Measurements from ENCODE around the gene PAOX. TPM values are rescaled to one million over a fixed set of nuclear protein-coding genes. Genes with fewer than 3 reads are reported as not detected.

The PAOX gene
- total and polyA plus RNA-seq, 4 donors, result 6.4 to 13.4 (median 9.8) TPM

DNA sequence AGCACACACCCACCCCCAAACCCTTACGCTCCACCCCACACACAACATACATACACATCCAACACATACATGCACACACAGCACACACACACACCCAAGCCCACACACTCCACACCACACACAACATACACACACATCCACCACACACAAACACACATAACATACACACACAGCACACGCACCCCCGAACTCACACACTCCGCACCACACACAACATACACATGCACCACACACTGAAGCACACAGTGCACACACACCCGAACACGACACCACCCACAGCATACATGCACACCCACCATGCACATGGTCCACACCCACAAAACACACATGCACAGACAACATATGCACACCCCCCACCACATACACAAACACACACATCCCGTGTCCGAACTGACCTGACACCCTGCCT, 29.9 kb upstream of the PAOX start:
- H3K27ac ChIP-seq (ENCODE audit: low read depth, low read length), result no peak overlapping the region
- H3K9me3 ChIP-seq (ENCODE audit: control insufficient read depth, insufficient read depth, low read length), result no peaks in the 10 kb centered on the region
- no peak overlapping the region for H3K4me3 ChIP-seq (ENCODE audit: low read depth, low read length)
- H3K36me3 ChIP-seq (ENCODE audit: control insufficient read depth, insufficient read depth, low read length), result peaks cover under 1% of the 10 kb centered on the region
- WGBS (ENCODE audit: insufficient coverage), result 89% methylated on average over 8 of the region's 8 CpGs
- peaks cover 5% of the 10 kb centered on the region for H3K4me1 ChIP-seq (ENCODE audit: control insufficient read depth, insufficient read depth, low read length)
- no peak for DNase-seq (ENCODE audit: low read depth in 4 of 6, low spot score in 6 of 6)
- no peaks in the 10 kb centered on the region for H3K27me3 ChIP-seq (ENCODE audit: control insufficient read depth, insufficient read depth, low read length)

GRCh38 chr10:133349577-133350011, 29.5 kb upstream of the PAOX start:
- Histone ChIP-seq H3K27ac (ENCODE audit: low read depth, low read length) (no peak overlapping the region), H3K36me3 (ENCODE audit: control insufficient read depth, insufficient read depth, low read length) (peaks cover 5% of the 10 kb centered on the region), H3K9me3 (ENCODE audit: control insufficient read depth, insufficient read depth, low read length) (no peaks in the 10 kb centered on the region), H3K4me3 (ENCODE audit: low read depth, low read length) (no peak overlapping the region), H3K27me3 (ENCODE audit: control insufficient read depth, insufficient read depth, low read length) (no peaks in the 10 kb centered on the region), H3K4me1 (ENCODE audit: control insufficient read depth, insufficient read depth, low read length) (peaks cover 5% of the 10 kb centered on the region)
- WGBS (ENCODE audit: insufficient coverage), result 66% methylated on average over 8 of the region's 9 CpGs
- DNase-seq (ENCODE audit: low read depth in 4 of 6, low spot score in 6 of 6), result no peak

- no peak overlapping the region for H3K27ac ChIP-seq (ENCODE audit: low read depth, low read length)
- no peaks in the 10 kb centered on the region for H3K27me3 ChIP-seq (ENCODE audit: control insufficient read depth, insufficient read depth, low read length)
- H3K4me3 ChIP-seq (ENCODE audit: low read depth, low read length), result no peak overlapping the region
- no peak for DNase-seq (ENCODE audit: low read depth in 4 of 6, low spot score in 6 of 6)
- 88% methylated on average over 12 of the region's 12 CpGs for WGBS (ENCODE audit: insufficient coverage)
- H3K4me1 ChIP-seq (ENCODE audit: control insufficient read depth, insufficient read depth, low read length), result peaks cover 11% of the 10 kb centered on the region
- peaks cover 13% of the 10 kb centered on the region for H3K36me3 ChIP-seq (ENCODE audit: control insufficient read depth, insufficient read depth, low read length)
- no peaks in the 10 kb centered on the region for H3K9me3 ChIP-seq (ENCODE audit: control insufficient read depth, insufficient read depth, low read length)
Measured at GRCh38 chr10:133350283-133350949, 28.6 kb upstream of the PAOX start.

GRCh38 chr10:133350950-133351329, 28.1 kb upstream of the PAOX start:
- Histone ChIP-seq H3K27me3 (ENCODE audit: control insufficient read depth, insufficient read depth, low read length) (no peaks in the 10 kb centered on the region), H3K27ac (ENCODE audit: low read depth, low read length) (no peak overlapping the region), H3K36me3 (ENCODE audit: control insufficient read depth, insufficient read depth, low read length) (peaks cover 19% of the 10 kb centered on the region), H3K4me3 (ENCODE audit: low read depth, low read length) (no peak overlapping the region), H3K4me1 (ENCODE audit: control insufficient read depth, insufficient read depth, low read length) (peaks cover 16% of the 10 kb centered on the region), H3K9me3 (ENCODE audit: control insufficient read depth, insufficient read depth, low read length) (no peaks in the 10 kb centered on the region)
- 54% methylated on average over 13 of the region's 13 CpGs for WGBS (ENCODE audit: insufficient coverage)
- DNase-seq (ENCODE audit: low read depth in 4 of 6, low spot score in 6 of 6), result no peak

GRCh38 chr10:133351408-133352318, 27.4 kb upstream of the PAOX start:
- WGBS (ENCODE audit: insufficient coverage), result 67% methylated on average over 24 of the region's 24 CpGs
- peaks cover 2% of the 10 kb centered on the region for H3K27me3 ChIP-seq (ENCODE audit: control insufficient read depth, insufficient read depth, low read length)

DNA sequence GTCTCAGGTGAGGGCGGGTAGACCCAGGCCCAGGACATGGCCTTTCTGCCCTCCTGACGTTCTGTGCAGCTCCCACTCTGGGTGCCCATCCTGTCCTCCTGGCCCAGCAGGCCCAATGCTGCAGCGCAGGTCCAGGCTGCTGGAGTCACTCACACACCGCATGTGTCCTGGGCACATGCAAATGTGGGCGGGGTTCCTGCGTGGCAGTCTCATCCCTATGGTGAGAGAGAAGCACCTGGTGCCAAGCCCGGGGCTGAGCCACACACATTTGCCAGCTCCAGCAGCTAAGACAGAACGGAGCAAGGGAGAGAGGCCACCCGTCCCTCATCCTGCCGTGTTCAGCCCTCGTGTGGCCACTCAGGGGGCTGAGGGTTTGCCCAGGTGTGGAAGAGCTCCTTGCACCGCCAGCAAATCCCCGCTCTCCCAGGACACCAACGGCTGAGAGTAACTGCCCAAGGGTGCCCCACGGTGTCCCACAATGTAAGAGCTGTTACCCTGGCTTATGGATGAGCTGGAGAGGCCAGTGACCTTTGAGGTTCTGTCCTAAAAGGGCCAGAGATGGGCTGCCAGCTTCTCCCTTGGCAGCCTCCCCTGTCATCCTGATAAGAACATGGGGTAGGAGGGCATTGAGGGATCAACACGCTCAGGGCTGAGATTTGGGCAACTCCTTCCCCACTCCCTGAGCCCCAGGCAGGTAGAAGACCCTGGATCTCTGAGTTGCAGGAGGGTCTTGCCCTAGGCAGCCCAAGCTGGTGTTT, 25.7 kb upstream of the PAOX start:
- no peaks in the 10 kb centered on the region for H3K9me3 ChIP-seq (ENCODE audit: control insufficient read depth, insufficient read depth, low read length)
- H3K4me1 ChIP-seq (ENCODE audit: control insufficient read depth, insufficient read depth, low read length), result peaks cover 27% of the 10 kb centered on the region
- H3K4me3 ChIP-seq (ENCODE audit: low read depth, low read length), result no peak overlapping the region
- WGBS (ENCODE audit: insufficient coverage), result 84% methylated on average over 14 of the region's 16 CpGs
- DNase-seq (ENCODE audit: low read depth in 4 of 6, low spot score in 6 of 6), result no peak
- H3K27ac ChIP-seq (ENCODE audit: low read depth, low read length), result no peak overlapping the region
- H3K36me3 ChIP-seq (ENCODE audit: control insufficient read depth, insufficient read depth, low read length), result peaks cover 19% of the 10 kb centered on the region
- H3K27me3 ChIP-seq (ENCODE audit: control insufficient read depth, insufficient read depth, low read length), result peaks cover 2% of the 10 kb centered on the region

More at GRCh38 chr10:133351408-133352318, 27.4 kb upstream of the PAOX start:
- H3K4me3 ChIP-seq (ENCODE audit: low read depth, low read length), result no peak overlapping the region
- peaks cover 23% of the 10 kb centered on the region for H3K4me1 ChIP-seq (ENCODE audit: control insufficient read depth, insufficient read depth, low read length)
- peaks cover 19% of the 10 kb centered on the region for H3K36me3 ChIP-seq (ENCODE audit: control insufficient read depth, insufficient read depth, low read length)
- H3K27ac ChIP-seq (ENCODE audit: low read depth, low read length), result no peak overlapping the region
- H3K9me3 ChIP-seq (ENCODE audit: control insufficient read depth, insufficient read depth, low read length), result no peaks in the 10 kb centered on the region
- no peak for DNase-seq (ENCODE audit: low read depth in 4 of 6, low spot score in 6 of 6)

- no peak overlapping the region for H3K4me3 ChIP-seq (ENCODE audit: low read depth, low read length)
- H3K27me3 ChIP-seq (ENCODE audit: control insufficient read depth, insufficient read depth, low read length), result peaks cover 2% of the 10 kb centered on the region
- H3K4me1 ChIP-seq (ENCODE audit: control insufficient read depth, insufficient read depth, low read length), result peaks cover 27% of the 10 kb centered on the region
- no peak for DNase-seq (ENCODE audit: low read depth in 4 of 6, low spot score in 6 of 6)
- WGBS (ENCODE audit: insufficient coverage), result 82% methylated on average over 15 of the region's 16 CpGs
- no peaks in the 10 kb centered on the region for H3K9me3 ChIP-seq (ENCODE audit: control insufficient read depth, insufficient read depth, low read length)
- no peak overlapping the region for H3K27ac ChIP-seq (ENCODE audit: low read depth, low read length)
- peaks cover 19% of the 10 kb centered on the region for H3K36me3 ChIP-seq (ENCODE audit: control insufficient read depth, insufficient read depth, low read length)
Measured at GRCh38 chr10:133353988-133354605, 25.0 kb upstream of the PAOX start.

- DNase-seq (ENCODE audit: low read depth in 4 of 6, low spot score in 6 of 6), result no peak
- H3K9me3 ChIP-seq (ENCODE audit: control insufficient read depth, insufficient read depth, low read length), result no peaks in the 10 kb centered on the region
- no peak overlapping the region for H3K4me3 ChIP-seq (ENCODE audit: low read depth, low read length)
- H3K27me3 ChIP-seq (ENCODE audit: control insufficient read depth, insufficient read depth, low read length), result peaks cover 2% of the 10 kb centered on the region
- peaks cover 27% of the 10 kb centered on the region for H3K4me1 ChIP-seq (ENCODE audit: control insufficient read depth, insufficient read depth, low read length)
- peaks cover 19% of the 10 kb centered on the region for H3K36me3 ChIP-seq (ENCODE audit: control insufficient read depth, insufficient read depth, low read length)
- 86% methylated on average over 12 of the region's 14 CpGs for WGBS (ENCODE audit: insufficient coverage)
- no peak overlapping the region for H3K27ac ChIP-seq (ENCODE audit: low read depth, low read length)
Measured at GRCh38 chr10:133354672-133355240, 24.3 kb upstream of the PAOX start.

DNA sequence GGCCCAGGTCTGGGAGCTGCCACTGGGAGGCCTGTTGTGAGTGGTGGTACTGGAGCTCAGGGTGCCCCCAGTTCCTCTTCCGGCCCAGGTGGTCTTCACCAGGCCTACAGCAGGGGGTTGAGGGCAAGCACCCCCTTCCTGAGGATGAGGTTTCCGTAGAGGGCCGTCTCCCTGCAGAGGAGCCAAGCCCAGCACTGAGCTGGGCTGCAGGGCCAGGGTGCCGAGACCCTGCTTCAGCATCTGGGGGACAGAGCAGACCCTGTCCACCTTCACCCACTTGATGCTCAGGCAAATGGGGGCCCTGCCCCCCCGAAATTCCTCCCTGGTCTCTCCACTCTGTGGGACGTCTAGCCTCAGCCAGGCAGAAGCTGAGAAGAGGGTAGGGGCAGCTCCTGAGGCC, 23.8 kb upstream of the PAOX start:
- no peak overlapping the region for H3K27ac ChIP-seq (ENCODE audit: low read depth, low read length)
- peaks cover 27% of the 10 kb centered on the region for H3K4me1 ChIP-seq (ENCODE audit: control insufficient read depth, insufficient read depth, low read length)
- WGBS (ENCODE audit: insufficient coverage), result 94% methylated on average over 5 of the region's 6 CpGs
- no peaks in the 10 kb centered on the region for H3K9me3 ChIP-seq (ENCODE audit: control insufficient read depth, insufficient read depth, low read length)
- H3K27me3 ChIP-seq (ENCODE audit: control insufficient read depth, insufficient read depth, low read length), result peaks cover 2% of the 10 kb centered on the region
- DNase-seq (ENCODE audit: low read depth in 4 of 6, low spot score in 6 of 6), result no peak
- peaks cover 20% of the 10 kb centered on the region for H3K36me3 ChIP-seq (ENCODE audit: control insufficient read depth, insufficient read depth, low read length)
- no peak overlapping the region for H3K4me3 ChIP-seq (ENCODE audit: low read depth, low read length)

Data from spinal cord (tissue), 10 donors.